Measurements from ENCODE around the gene TNFRSF18. TPM values are rescaled to one million over a fixed set of nuclear protein-coding genes. Genes with fewer than 3 reads are reported as not detected.

Gene TNFRSF18
- total RNA-seq, 1 experiment from 2014 or later = not detected

GRCh38 chr1:1230656-1231399, 24.4 kb upstream of the TNFRSF18 start:
- in situ Hi-C loops (cut with HindIII; ENCODE audit: low sequenced_read_pairs) = no loop called here
- no peak for DNase-seq (ENCODE audit: low spot score)

GRCh38 chr1:1229770-1230169, 23.4 kb upstream of the TNFRSF18 start:
- in situ Hi-C loops (cut with HindIII; ENCODE audit: low sequenced_read_pairs) = no loop called here
- no peak for DNase-seq (ENCODE audit: low spot score)

GRCh38 chr1:1228596-1229321, 22.4 kb upstream of the TNFRSF18 start:
- in situ Hi-C loops (cut with HindIII; ENCODE audit: low sequenced_read_pairs) = no loop called here
- no peak for DNase-seq (ENCODE audit: low spot score)

- no peak for DNase-seq (ENCODE audit: low spot score)
Measured at GRCh38 chr1:1228187-1228586, 21.8 kb upstream of the TNFRSF18 start.

GRCh38 chr1:1227386-1227785, 21.0 kb upstream of the TNFRSF18 start:
- in situ Hi-C loops (cut with HindIII; ENCODE audit: low sequenced_read_pairs) = no loop called here
- no peak for DNase-seq (ENCODE audit: low spot score)

More at GRCh38 chr1:1228187-1228586, 21.8 kb upstream of the TNFRSF18 start:
- in situ Hi-C loops (cut with HindIII; ENCODE audit: low sequenced_read_pairs) = no loop called here

GRCh38 chr1:1226566-1227362, 20.4 kb upstream of the TNFRSF18 start:
- in situ Hi-C loops (cut with HindIII; ENCODE audit: low sequenced_read_pairs) = no loop called here
- no peak for DNase-seq (ENCODE audit: low spot score)

- peak; percentile 87 for DNase-seq (ENCODE audit: low spot score)
- in situ Hi-C loops (cut with HindIII; ENCODE audit: low sequenced_read_pairs) = no loop called here
Measured at GRCh38 chr1:1225913-1226312, 19.5 kb upstream of the TNFRSF18 start.

- DNase-seq (ENCODE audit: low spot score) = no peak
- in situ Hi-C loops (cut with HindIII; ENCODE audit: low sequenced_read_pairs) = no loop called here
Measured at GRCh38 chr1:1225238-1225845, 18.9 kb upstream of the TNFRSF18 start.

- no peak for DNase-seq (ENCODE audit: low spot score)
- in situ Hi-C loops (cut with HindIII; ENCODE audit: low sequenced_read_pairs) = no loop called here
Measured at GRCh38 chr1:1223891-1224290, 17.5 kb upstream of the TNFRSF18 start.

GRCh38 chr1:1223321-1223720, 16.9 kb upstream of the TNFRSF18 start:
- in situ Hi-C loops (cut with HindIII; ENCODE audit: low sequenced_read_pairs) = no loop called here
- no peak for DNase-seq (ENCODE audit: low spot score)

GRCh38 chr1:1222575-1223225, 16.3 kb upstream of the TNFRSF18 start:
- DNase-seq (ENCODE audit: low spot score) = no peak
- in situ Hi-C loops (cut with HindIII; ENCODE audit: low sequenced_read_pairs) = no loop called here

- DNase-seq (ENCODE audit: low spot score) = no peak
- in situ Hi-C loops (cut with HindIII; ENCODE audit: low sequenced_read_pairs) = no loop called here
Measured at GRCh38 chr1:1221887-1222574, 15.6 kb upstream of the TNFRSF18 start.

- in situ Hi-C loops (cut with HindIII; ENCODE audit: low sequenced_read_pairs) = no loop called here
- DNase-seq (ENCODE audit: low spot score) = no peak
Measured at GRCh38 chr1:1220197-1220596, 13.8 kb upstream of the TNFRSF18 start.

- in situ Hi-C loops (cut with HindIII; ENCODE audit: low sequenced_read_pairs) = no loop called here
- DNase-seq (ENCODE audit: low spot score) = no peak
Measured at GRCh38 chr1:1219341-1219740, 12.9 kb upstream of the TNFRSF18 start.

- in situ Hi-C loops (cut with HindIII; ENCODE audit: low sequenced_read_pairs) = no loop called here
- no peak for DNase-seq (ENCODE audit: low spot score)
Measured at GRCh38 chr1:1218524-1219200, 12.3 kb upstream of the TNFRSF18 start.

GRCh38 chr1:1217621-1218523, 11.5 kb upstream of the TNFRSF18 start:
- in situ Hi-C loops (cut with HindIII; ENCODE audit: low sequenced_read_pairs) = no loop called here
- peak; percentile 78 for DNase-seq (ENCODE audit: low spot score)
